Uterus (tissue), 4 donors: Measurements from ENCODE around the gene TRA2B. TPM values are rescaled to one million over a fixed set of nuclear protein-coding genes. Genes with fewer than 3 reads are reported as not detected.

Experiments
- DNase-seq, 2 donors: peaks; one replicate each; pipeline ENCODE4 v3.0.0-alpha.2; 2019 to 2020
- H3K27ac ChIP-seq, 2 donors: fragments of 200-600 bp; sonication (generic); 1 replicate in 1 of 2; 2 replicates in 1 of 2; pipeline ENCODE4 v1.5.1; 2016 to 2018
- H3K27me3 ChIP-seq, 2 donors: fragments of 200-600 bp; sonication (generic); one replicate each; pipeline ENCODE4 v1.5.1; 2018 to 2019; ENCODE audit warnings: control low read depth in 1 of 2
- H3K36me3 ChIP-seq, 2 donors: fragments of 200-600 bp; sonication (generic); one replicate each; pipeline ENCODE4 v1.5.1; 2019; ENCODE audit warnings: control low read depth in 1 of 2
- H3K4me1 ChIP-seq, 2 donors: fragments of 200-600 bp; sonication (generic); one replicate each; pipeline ENCODE4 v1.5.1; 2018 to 2019; ENCODE audit warnings: control low read depth in 1 of 2
- H3K4me3 ChIP-seq, 2 donors: fragments of 200-600 bp; sonication (generic); 1 replicate in 1 of 2; 2 replicates in 1 of 2; pipeline ENCODE4 v1.5.1; 2018 to 2019; ENCODE audit warnings: mild to moderate bottlenecking in 1 of 2
- H3K9me3 ChIP-seq, 2 donors: fragments of 200-600 bp; sonication (generic); one replicate each; pipeline ENCODE4 v1.5.1; 2019; ENCODE audit warnings: control low read depth in 1 of 2
- POLR2A ChIP-seq, 2 donors: fragments of 450-650 bp; IDR thresholded peaks; one replicate each; pipeline ENCODE4 v1.6.1; 2016; ENCODE audit warnings: antibody characterized with exemption in 2 of 2, mild to moderate bottlenecking in 1 of 2, moderate library complexity in 1 of 2
- intact Hi-C: fragments of 100-400 bp; cut with DNase I; formaldehyde crosslinking; loops from one replicate; pipeline ENCODE4 v1.15.1; 2023; ENCODE audit warnings: low total_unique reads
- total RNA-seq, 4 donors: library from RNA; depleted of rRNA in 3 of 4; stranded (reverse); fragments of >200 nt in 3 of 4; gene quantifications; one replicate each; pipeline versions ENCODE4 v1.1.0 to v1.2.4, GENCODE V29; 2014 to 2023
- TF ChIP-seq, protein P1 (sequence below), 4 experiments: fragments of 200-600 bp in 2 of 4; fragments of 450-650 bp in 2 of 4; sonication (generic) in 2 of 4; IDR thresholded peaks; one replicate each; pipeline ENCODE4 v1.5.1; 2016 to 2019; ENCODE audit warnings: antibody characterized with exemption in 4 of 4, mild to moderate bottlenecking in 2 of 4, moderate library complexity in 1 of 4
- donor health status: DM: yes; HTN: yes; CAD: no.

The TRA2B gene
- total RNA-seq, 4 donors from 2014 or later: 33.8 to 425 (median 173) TPM

DNA sequence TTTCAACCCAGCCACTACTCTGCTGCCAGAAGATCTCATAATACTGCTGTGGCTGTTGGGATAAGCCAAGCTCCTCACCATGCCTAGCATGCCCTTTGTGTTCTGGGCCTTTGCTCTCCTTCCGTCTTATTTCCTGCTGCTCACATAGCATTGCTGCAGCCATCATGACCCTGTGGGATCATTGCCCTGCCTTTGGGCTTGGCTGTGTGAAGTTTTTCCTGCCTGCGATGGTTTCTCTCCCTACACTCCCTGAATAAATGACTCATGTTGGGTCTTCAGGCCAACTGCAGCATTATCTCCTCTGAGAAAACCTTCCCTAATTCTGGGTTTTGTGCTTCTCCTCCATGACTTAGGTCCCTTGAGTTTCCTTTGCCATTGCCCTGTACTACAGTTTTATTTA lies 20.8 kb upstream of the TRA2B start:
- Histone ChIP-seq H3K4me1 (no peaks in the 10 kb centered on the region), H3K9me3 (no peaks in the 10 kb centered on the region), H3K27me3 (no peaks in the 10 kb centered on the region), H3K27ac (no peak overlapping the region), H3K36me3 (no peaks in the 10 kb centered on the region), H3K4me3 (no peak overlapping the region)
- DNase-seq: no peak
- intact Hi-C loops: no loop called here
- TF ChIP-seq, protein P1, sequence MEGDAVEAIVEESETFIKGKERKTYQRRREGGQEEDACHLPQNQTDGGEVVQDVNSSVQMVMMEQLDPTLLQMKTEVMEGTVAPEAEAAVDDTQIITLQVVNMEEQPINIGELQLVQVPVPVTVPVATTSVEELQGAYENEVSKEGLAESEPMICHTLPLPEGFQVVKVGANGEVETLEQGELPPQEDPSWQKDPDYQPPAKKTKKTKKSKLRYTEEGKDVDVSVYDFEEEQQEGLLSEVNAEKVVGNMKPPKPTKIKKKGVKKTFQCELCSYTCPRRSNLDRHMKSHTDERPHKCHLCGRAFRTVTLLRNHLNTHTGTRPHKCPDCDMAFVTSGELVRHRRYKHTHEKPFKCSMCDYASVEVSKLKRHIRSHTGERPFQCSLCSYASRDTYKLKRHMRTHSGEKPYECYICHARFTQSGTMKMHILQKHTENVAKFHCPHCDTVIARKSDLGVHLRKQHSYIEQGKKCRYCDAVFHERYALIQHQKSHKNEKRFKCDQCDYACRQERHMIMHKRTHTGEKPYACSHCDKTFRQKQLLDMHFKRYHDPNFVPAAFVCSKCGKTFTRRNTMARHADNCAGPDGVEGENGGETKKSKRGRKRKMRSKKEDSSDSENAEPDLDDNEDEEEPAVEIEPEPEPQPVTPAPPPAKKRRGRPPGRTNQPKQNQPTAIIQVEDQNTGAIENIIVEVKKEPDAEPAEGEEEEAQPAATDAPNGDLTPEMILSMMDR (IDR thresholded peaks at IDR 0.05): no peak
- no peak for TF ChIP-seq POLR2A (IDR thresholded peaks at IDR 0.05)

- intact Hi-C loops: no loop called here
- DNase-seq: no peak
- no peaks in the 10 kb centered on the region for H3K36me3 ChIP-seq
- no peak for TF ChIP-seq POLR2A (IDR thresholded peaks at IDR 0.05)
- TF ChIP-seq, protein P1 (IDR thresholded peaks at IDR 0.05): no peak
- no peak overlapping the region for H3K4me3 ChIP-seq
- no peaks in the 10 kb centered on the region for H3K27me3 ChIP-seq
- H3K9me3 ChIP-seq: peaks cover 0 to 3% of the 10 kb centered on the region in 2 donors
- H3K4me1 ChIP-seq: no peaks in the 10 kb centered on the region
- no peak overlapping the region for H3K27ac ChIP-seq
These were observed 18.4 kb upstream of the TRA2B start for GRCh38 chr3:185956244-185956643.

DNA sequence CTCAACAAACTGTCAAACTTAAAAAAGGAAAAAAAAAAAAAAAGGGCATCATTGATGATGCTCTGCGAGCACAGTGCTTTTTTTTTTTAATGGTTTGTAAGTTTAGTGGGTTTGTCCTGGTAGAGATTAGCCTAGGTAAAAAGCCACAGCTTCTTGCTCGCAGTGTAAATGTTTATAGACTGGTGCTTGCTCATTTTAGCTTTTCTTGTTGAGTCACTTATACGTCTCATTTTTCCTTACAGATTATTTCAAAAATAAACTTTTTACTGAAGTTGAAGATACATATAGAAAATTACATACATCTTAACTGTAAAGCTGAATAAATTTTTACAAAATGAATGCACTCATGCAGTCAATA lies 16.5 kb upstream of the TRA2B start:
- no peaks in the 10 kb centered on the region for H3K4me1 ChIP-seq
- no peaks in the 10 kb centered on the region for H3K36me3 ChIP-seq
- H3K27ac ChIP-seq: no peak overlapping the region
- no peaks in the 10 kb centered on the region for H3K27me3 ChIP-seq
- H3K4me3 ChIP-seq: no peak overlapping the region
- H3K9me3 ChIP-seq: peaks cover 0 to 3% of the 10 kb centered on the region in 2 donors
- TF ChIP-seq, protein P1 (IDR thresholded peaks at IDR 0.05): no peak
- no peak for TF ChIP-seq POLR2A (IDR thresholded peaks at IDR 0.05)
- intact Hi-C loops: no loop called here
- no peak for DNase-seq

DNA sequence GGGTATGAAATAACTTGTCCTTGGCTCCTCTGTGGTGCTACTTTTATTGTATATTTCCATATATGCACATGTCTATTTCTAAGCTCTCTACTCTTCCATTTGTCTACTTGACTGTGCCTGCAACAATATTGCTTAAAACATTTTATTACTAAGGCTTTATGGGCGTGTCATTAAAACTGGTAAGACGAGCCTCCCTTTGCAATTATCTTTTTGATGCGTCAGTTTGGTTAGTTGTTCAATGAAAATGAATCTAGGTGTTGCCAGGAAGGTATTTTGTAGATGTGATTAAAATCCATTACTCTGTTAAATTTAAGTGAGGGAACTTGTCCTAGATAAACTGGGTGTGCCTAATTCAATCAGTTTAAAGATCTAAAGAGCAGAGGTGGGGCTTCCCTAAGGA lies 12.9 kb upstream of the TRA2B start:
- intact Hi-C loops: no loop called here
- H3K27ac ChIP-seq: no peak overlapping the region
- no peak overlapping the region for H3K4me3 ChIP-seq
- peaks cover 0 to 3% of the 10 kb centered on the region in 2 donors for H3K9me3 ChIP-seq
- H3K4me1 ChIP-seq: no peaks in the 10 kb centered on the region
- TF ChIP-seq POLR2A (IDR thresholded peaks at IDR 0.05): no peak
- TF ChIP-seq, protein P1 (IDR thresholded peaks at IDR 0.05): no peak
- H3K27me3 ChIP-seq: no peaks in the 10 kb centered on the region
- no peak for DNase-seq
- H3K36me3 ChIP-seq: no peaks in the 10 kb centered on the region

GRCh38 chr3:185949515-185949914 lies 11.7 kb upstream of the TRA2B start:
- no peak overlapping the region for H3K4me3 ChIP-seq
- H3K4me1 ChIP-seq: no peaks in the 10 kb centered on the region
- intact Hi-C loops: no loop called here
- no peaks in the 10 kb centered on the region for H3K27me3 ChIP-seq
- peaks cover 0 to 3% of the 10 kb centered on the region in 2 donors for H3K9me3 ChIP-seq
- DNase-seq: no peak
- TF ChIP-seq POLR2A (IDR thresholded peaks at IDR 0.05): no peak
- TF ChIP-seq, protein P1 (IDR thresholded peaks at IDR 0.05): no peak
- no peak overlapping the region for H3K27ac ChIP-seq
- no peaks in the 10 kb centered on the region for H3K36me3 ChIP-seq
